ENCODE data around the gene FGA.

The FGA gene

GRCh38 chr4:154590329-154591006 lies at the start of gene FGA:
Gene FGA, minus strand, starts transcription at chr4:154590742. Its CDS starts 55 bp downstream, at chr4:154590687.
- DNase-seq (ENCODE audit: low read depth): no peak
- H3K4me3 ChIP-seq (ENCODE audit: low read depth, low read length): no peak within 1 kb of the TSS
- in situ Hi-C loops (cut with HindIII; ENCODE audit: low sequenced_read_pairs): no loop called here
- TF ChIP-seq, protein P1, sequence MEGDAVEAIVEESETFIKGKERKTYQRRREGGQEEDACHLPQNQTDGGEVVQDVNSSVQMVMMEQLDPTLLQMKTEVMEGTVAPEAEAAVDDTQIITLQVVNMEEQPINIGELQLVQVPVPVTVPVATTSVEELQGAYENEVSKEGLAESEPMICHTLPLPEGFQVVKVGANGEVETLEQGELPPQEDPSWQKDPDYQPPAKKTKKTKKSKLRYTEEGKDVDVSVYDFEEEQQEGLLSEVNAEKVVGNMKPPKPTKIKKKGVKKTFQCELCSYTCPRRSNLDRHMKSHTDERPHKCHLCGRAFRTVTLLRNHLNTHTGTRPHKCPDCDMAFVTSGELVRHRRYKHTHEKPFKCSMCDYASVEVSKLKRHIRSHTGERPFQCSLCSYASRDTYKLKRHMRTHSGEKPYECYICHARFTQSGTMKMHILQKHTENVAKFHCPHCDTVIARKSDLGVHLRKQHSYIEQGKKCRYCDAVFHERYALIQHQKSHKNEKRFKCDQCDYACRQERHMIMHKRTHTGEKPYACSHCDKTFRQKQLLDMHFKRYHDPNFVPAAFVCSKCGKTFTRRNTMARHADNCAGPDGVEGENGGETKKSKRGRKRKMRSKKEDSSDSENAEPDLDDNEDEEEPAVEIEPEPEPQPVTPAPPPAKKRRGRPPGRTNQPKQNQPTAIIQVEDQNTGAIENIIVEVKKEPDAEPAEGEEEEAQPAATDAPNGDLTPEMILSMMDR (IDR thresholded peaks at IDR 0.05; ENCODE audit: low read depth, low read length, missing control alignments): no peak

DNA sequence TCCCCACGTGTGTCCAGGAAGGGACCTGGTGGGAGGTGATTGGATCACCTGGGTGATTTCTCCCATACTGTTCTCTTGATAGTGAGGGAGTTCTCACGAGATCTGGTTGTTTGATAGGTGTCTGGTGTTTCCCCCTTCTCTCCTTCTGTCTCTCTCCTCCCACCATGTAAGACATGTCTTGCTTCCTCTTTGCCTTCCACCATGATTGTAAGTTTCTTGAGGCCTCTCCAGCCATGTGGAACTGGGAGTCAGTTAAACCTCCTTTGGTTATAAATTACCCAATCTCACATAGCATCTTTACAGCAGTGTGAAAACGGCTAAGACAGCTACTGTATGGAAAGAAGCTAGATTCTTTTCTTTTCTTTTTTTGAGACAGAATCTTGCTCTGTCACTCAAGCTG lies 43.5 kb upstream of the FGA start:
- in situ Hi-C loops (cut with HindIII; ENCODE audit: low sequenced_read_pairs): no loop called here
- TF ChIP-seq, protein P1 (IDR thresholded peaks at IDR 0.05; ENCODE audit: low read depth, low read length, missing control alignments): no peak
- H3K4me3 ChIP-seq (ENCODE audit: low read depth, low read length): no peak overlapping the region
- no peak for DNase-seq (ENCODE audit: low read depth)

GRCh38 chr4:154631828-154632227 lies 41.3 kb upstream of the FGA start:
- DNase-seq (ENCODE audit: low read depth): no peak
- TF ChIP-seq, protein P1 (IDR thresholded peaks at IDR 0.05; ENCODE audit: low read depth, low read length, missing control alignments): no peak
- no peak overlapping the region for H3K4me3 ChIP-seq (ENCODE audit: low read depth, low read length)
- in situ Hi-C loops (cut with HindIII; ENCODE audit: low sequenced_read_pairs): no loop called here

- TF ChIP-seq, protein P1 (IDR thresholded peaks at IDR 0.05; ENCODE audit: low read depth, low read length, missing control alignments): no peak
- DNase-seq (ENCODE audit: low read depth): no peak
- in situ Hi-C loops (cut with HindIII; ENCODE audit: low sequenced_read_pairs): no loop called here
- H3K4me3 ChIP-seq (ENCODE audit: low read depth, low read length): no peak overlapping the region
These were observed 39.8 kb upstream of the FGA start for GRCh38 chr4:154630324-154630723.

- H3K4me3 ChIP-seq (ENCODE audit: low read depth, low read length): peak overlapping the region; percentile 39
- in situ Hi-C loops (cut with HindIII; ENCODE audit: low sequenced_read_pairs): no loop called here
- DNase-seq (ENCODE audit: low read depth): no peak
- TF ChIP-seq, protein P1 (IDR thresholded peaks at IDR 0.05; ENCODE audit: low read depth, low read length, missing control alignments): peak; percentile 60
These were observed 36.4 kb upstream of the FGA start for GRCh38 chr4:154626793-154627484.

DNA sequence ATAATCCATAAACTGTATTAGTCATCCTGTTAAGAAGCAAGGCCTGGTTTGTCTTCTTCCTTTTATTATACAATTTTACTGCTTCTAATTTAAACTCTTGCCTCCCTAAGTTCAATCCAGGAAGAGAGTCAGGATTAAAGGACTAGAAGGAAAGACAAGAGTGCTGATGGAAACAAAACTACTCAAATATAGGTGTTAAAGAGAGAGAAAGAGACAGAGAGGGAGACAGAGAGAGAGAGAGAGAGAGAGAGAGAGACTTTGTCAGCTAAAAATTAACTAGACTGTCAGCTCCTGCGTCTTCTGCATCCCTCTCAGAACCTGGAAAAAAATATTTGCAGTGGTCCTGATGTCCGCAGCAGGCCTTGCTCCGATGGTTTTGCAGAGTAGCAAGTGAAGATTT lies 35.4 kb upstream of the FGA start:
- DNase-seq (ENCODE audit: low read depth): no peak
- TF ChIP-seq, protein P1 (IDR thresholded peaks at IDR 0.05; ENCODE audit: low read depth, low read length, missing control alignments): no peak
- in situ Hi-C loops (cut with HindIII; ENCODE audit: low sequenced_read_pairs): no loop called here
- no peak overlapping the region for H3K4me3 ChIP-seq (ENCODE audit: low read depth, low read length)
